SH-SY5Y (cell line): ENCODE measurements around the gene RTCA.

Experiments used
- GATA2 ChIP-seq: IDR thresholded peaks from 2 replicates; pipeline ENCODE4 v1.6.1; 2011; ENCODE audit warnings: mild to moderate bottlenecking, low read depth, low read length
- GATA3 ChIP-seq: IDR thresholded peaks from 2 replicates; pipeline ENCODE4 v1.6.1; 2011; ENCODE audit warnings: low read depth, mild to moderate bottlenecking, low read length, moderate library complexity

DNA sequence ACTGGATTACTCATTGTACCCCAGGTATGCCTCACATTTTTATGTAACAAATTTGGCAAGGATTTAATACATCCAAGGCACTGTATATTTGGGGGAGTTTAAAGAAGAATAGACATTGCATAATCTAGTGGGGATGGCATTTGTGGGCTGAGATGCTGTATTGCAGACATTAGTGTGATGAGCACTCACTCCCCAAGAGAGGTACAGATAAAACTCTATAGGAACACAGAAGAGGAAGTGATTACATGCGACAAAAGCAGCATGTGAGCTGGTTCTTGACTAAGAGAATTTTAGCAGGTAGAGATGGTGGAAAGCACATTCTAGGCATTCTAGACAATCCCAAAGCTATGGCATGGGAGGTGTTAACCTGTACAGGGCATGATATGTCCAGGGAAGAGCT, 62.1 kb downstream of the RTCA start:
- TF ChIP-seq GATA3 (no peak), GATA2 (no peak)
